Activated CD4-positive, CD25-positive, alpha-beta regulatory T cell treated with anti-CD3 and anti-CD28 coated beads, Interleukin-2, amount 50 U/mL, for 24 hours (primary cell): ENCODE data around the gene SPANXN4.

Experiments
- ATAC-seq, 2 donors: fragments of 150-1000 bp; cut with Tn5 transposase; one replicate each; pipeline ENCODE4 v1.10.0; 2021; ENCODE audit warnings: mild to moderate bottlenecking in 1 of 2, moderate library complexity in 1 of 2

SPANXN4 gene, protein sequence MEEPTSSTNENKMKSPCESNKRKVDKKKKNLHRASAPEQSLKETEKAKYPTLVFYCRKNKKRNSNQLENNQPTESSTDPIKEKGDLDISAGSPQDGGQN

GRCh38 chrX:143025628-143026027 lies at the start of gene SPANXN4:
TSS of gene SPANXN4 (plus strand) at chrX:143025928. CDS start at chrX:143026015, 87 bp downstream.
- ATAC-seq = no peak

- ATAC-seq = no peak
These were observed 48.4 kb upstream of the SPANXN4 start for GRCh38 chrX:142977128-142977914.

DNA sequence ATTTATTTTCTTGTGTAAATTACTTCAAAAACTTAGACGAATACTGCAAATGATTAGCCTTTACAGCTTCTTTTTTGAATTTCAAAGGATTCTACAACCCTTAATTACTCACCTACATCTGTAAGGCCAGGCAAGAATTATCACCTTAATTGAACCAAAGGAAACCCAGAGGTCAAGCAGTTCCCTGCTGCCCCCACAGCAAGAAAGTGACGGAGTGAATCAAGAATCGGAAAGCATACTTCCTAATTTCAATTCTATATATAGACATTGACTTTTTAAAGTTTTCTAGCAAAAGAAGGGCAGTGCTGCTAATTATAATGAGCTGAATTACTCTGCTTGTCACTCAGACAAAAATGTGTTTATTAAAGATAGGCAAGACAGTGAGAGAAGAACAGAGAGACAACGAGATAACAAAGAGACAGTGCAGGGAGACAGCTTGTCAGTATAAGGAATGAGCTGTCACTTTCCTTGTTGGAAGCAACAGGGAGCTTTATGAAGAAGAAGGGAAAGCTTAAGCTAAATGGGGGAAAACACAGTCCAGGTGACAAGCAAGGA lies 47.5 kb upstream of the SPANXN4 start:
- no peak for ATAC-seq

- ATAC-seq = no peak
These were observed 43.0 kb upstream of the SPANXN4 start for GRCh38 chrX:142982679-142983078.

- ATAC-seq = no peak
These were observed 30.7 kb upstream of the SPANXN4 start for GRCh38 chrX:142994988-142995387.

DNA sequence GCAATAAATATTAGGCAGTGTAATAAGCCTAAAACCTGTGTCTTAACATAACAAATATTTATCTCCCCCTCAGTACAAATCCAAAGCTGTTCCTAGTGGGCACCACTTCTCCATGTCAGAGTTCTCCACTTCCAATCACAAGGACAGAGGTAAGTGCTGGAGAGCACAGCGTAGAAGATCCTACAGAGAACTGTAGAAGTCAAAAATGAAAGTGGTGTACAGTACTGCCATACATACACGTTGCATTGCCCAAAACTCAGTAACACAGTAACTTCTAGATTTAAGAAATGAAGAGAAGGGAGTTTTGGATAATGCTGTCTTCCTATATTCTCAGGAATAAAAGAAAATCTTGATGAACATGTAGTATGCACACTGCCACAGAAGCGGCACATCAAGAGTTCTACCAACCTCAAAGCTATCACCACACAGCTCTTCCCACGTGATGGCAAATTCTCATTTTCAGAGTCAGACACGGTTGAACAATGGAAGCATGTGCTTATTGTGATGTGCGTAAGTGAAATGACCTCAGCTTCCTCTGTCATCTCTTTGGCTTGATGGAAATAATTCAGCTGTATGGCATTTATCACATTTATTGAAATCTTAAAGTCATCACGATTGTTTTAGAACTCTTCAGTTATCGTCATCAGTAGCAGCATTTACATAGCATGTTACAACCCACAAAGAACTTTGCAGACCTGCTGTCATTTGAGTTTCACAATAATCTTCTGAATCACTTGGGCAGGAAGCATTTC lies 27.1 kb upstream of the SPANXN4 start:
- no peak for ATAC-seq

GRCh38 chrX:142999199-142999701 lies 26.5 kb upstream of the SPANXN4 start:
- no peak for ATAC-seq

DNA sequence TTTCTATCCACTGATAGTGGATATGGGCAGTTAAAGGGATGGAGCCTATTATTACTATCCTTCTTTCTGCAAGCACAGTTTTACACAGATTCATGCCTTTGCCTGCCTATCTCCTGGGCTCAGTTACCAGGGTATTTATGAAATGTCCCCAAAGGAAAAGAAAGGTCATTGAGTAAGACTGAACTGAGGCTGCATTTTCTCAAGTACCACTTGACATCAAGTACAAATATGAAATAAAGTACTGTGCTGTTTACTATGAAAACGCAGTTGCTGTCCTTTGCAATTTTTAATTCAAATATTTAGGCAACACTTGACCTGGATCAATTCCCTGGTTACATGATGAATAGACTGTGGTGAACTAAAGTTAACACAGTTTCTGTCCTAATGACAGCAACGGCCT lies 23.5 kb upstream of the SPANXN4 start:
- ATAC-seq = no peak

GRCh38 chrX:143017272-143017671 lies 8.5 kb upstream of the SPANXN4 start:
- ATAC-seq = no peak

DNA sequence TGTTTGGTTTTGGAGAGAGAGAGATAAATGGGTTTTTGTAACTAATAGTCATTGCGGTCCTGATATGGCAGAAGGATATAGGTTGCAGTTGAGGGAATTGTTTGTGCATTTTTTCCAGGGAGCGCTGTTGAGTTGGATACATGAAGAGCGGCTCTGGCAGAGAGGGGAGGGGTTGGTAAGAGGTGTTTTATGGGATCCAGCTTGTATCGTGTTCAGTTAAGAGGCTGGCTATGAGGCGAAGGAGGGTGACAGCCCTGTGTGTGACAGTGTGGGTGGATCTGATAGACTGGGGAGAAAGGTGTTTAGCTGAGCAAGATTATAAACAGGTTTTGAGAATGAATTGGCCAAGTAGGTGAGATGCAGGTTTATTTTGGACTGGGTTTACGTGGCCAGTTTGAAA lies 1.5 kb downstream of the SPANXN4 start:
- ATAC-seq = no peak

GRCh38 chrX:143047511-143047910 lies 21.8 kb downstream of the SPANXN4 start:
- no peak for ATAC-seq

DNA sequence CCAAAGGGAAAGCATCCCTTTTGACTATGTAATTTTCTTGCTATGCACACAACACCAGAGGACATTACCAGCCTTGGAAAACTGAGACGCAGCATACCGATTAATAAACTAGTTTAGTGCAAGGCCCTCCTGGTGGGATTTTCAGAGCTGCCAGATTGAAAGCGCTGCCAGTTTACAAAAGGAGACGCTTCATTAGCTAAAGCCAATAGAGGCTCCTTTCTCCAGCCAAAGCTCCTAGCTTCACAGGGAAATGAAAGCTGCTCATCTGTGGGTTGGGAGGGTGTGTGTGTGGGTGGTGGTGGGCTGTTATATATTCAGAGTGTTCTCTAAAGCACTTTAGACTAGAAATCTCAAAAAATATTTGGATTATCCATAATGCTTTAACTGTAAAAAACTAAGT lies 32.4 kb downstream of the SPANXN4 start:
- ATAC-seq = no peak

DNA sequence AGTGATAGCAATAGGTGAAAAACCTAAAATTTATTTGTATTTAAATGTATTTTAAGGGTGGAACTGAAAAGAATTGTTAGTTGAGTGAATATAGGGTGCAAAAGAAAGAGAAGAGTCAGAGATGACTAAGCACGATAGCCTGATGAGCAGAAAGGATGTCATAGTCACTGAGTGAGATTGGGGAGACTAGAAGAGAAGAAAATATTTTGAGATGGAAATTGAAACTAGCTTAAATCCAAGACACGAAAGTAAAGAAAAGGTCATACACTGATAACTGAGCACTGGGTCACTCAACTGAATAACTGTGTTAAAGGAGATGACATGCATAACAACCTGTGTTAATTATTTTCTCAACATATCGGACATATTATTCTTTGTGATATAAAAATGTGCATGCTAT lies 55.5 kb downstream of the SPANXN4 start:
- no peak for ATAC-seq

- ATAC-seq = no peak
These were observed 56.8 kb downstream of the SPANXN4 start for GRCh38 chrX:143082537-143082936.
